Naive B cell (primary cell): ENCODE data around the gene SIGLEC8. TPM values are rescaled to one million over a fixed set of nuclear protein-coding genes. Genes with fewer than 3 reads are reported as not detected.
"Not testable (repeated sequence)": the region's sequence is repeated elsewhere in the genome, so short reads cannot be mapped to it uniquely, and the experiment has no call there.

ENCODE experiments used
- ATAC-seq, 2 donors: fragments of 150-1000 bp; cut with Tn5 transposase; 2 replicates each; pipeline ENCODE4 v1.10.0; 2021; ENCODE audit warnings: low read depth in 2 of 2, mild to moderate bottlenecking in 2 of 2, moderate library complexity in 2 of 2
- DNase-seq: peaks from one replicate; pipeline ENCODE4 v3.0.0; 2022
- H3K27ac Mint-ChIP-seq, 6 donors: one replicate each; pipeline ENCODE4 v1.8.0; 2020 to 2022; ENCODE audit warnings: mild to moderate bottlenecking in 6 of 6, mixed read lengths in 6 of 6, moderate library complexity in 5 of 6, inconsistent platforms in 2 of 6
- H3K27me3 Mint-ChIP-seq, 3 donors: one replicate each; pipeline ENCODE4 v1.8.0; 2021 to 2022; ENCODE audit warnings: mixed read lengths in 3 of 3, mild to moderate bottlenecking in 1 of 3
- H3K36me3 Mint-ChIP-seq, 2 donors: one replicate each; pipeline ENCODE4 v1.8.0; 2020 to 2022; ENCODE audit warnings: mixed read lengths in 2 of 2, inconsistent platforms in 1 of 2, mild to moderate bottlenecking in 1 of 2
- H3K4me1 Mint-ChIP-seq, 3 donors: one replicate each; pipeline ENCODE4 v1.8.0; 2020 to 2022; ENCODE audit warnings: mixed read lengths in 3 of 3, inconsistent platforms in 1 of 3, mild to moderate bottlenecking in 1 of 3, moderate library complexity in 1 of 3
- H3K4me3 Mint-ChIP-seq, 8 donors: one replicate each; pipeline ENCODE4 v1.8.0; 2020 to 2022; ENCODE audit warnings: mild to moderate bottlenecking in 8 of 8, mixed read lengths in 8 of 8, moderate library complexity in 8 of 8, inconsistent platforms in 2 of 8
- H3K9me3 Mint-ChIP-seq, 7 donors: one replicate each; pipeline ENCODE4 v1.8.0; 2020 to 2022; ENCODE audit warnings: mixed read lengths in 7 of 7, mild to moderate bottlenecking in 5 of 7, inconsistent platforms in 2 of 7, moderate library complexity in 1 of 7
- polyA plus RNA-seq, 6 donors: library from polyadenylated mRNA; unstranded; fragments of 300-500 nt; fragmentation: Illumina TruSeq; gene quantifications; one replicate each; pipeline ENCODE4 v1.2.3, GENCODE V29; 2021; ENCODE audit warnings: low read depth in 6 of 6

Gene SIGLEC8
- polyA plus RNA-seq, 6 donors from 2014 or later, result not detected

DNA sequence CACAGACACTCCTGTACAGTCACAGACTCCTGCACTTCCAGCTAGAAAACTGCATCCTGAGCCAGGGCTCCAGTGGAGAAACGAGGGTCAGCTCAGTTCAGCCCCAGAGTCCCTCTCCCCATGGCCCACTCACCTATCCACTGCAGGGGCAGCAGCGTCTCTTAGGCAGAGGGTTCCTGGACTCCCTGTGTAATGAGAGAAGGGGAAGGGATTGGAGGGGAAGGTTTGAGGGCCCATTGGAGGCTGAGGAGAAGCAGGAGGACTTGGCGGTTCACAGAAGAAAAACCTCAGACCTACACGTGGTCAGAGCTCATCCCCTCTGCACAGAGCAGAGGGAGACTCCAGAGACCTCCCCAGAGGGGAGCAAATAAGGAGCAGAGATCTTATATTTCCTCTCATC is 10.9 kb upstream of the SIGLEC8 start:
- ATAC-seq (no peak), DNase-seq (no peak)
- no peak overlapping the region for H3K4me3 Mint-ChIP-seq
- peaks cover 5 to 8% (median 8%) of the 10 kb centered on the region in 3 donors for H3K4me1 Mint-ChIP-seq
- H3K36me3 Mint-ChIP-seq, result no peaks in the 10 kb centered on the region
- peaks cover 0 to under 1% (median 0%) of the 10 kb centered on the region in 7 donors for H3K9me3 Mint-ChIP-seq
- peaks cover 24 to 44% (median 37%) of the 10 kb centered on the region in 3 donors for H3K27me3 Mint-ChIP-seq
- no peak overlapping the region for H3K27ac Mint-ChIP-seq

DNA sequence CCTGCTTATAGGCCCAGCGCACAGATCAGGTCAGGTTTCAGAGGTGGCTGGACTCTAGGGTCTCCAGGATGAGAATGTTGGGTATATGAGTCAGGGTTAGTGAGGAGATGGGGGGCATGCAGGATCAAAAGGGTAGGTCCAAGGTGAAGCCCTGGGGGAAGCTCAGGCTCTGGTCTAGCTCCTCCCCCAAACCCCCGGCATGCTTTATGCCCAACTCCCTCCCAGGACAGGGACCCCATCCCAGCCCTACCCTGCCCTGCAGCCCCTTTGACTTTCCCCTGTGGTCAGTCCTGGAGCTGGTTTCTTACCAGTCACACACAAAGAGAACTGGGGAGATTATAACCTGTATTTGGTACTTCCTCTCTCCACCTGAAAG is 10.3 kb upstream of the SIGLEC8 start:
- Mint-ChIP-seq H3K9me3 (peaks cover 0 to 2% (median 0%) of the 10 kb centered on the region in 7 donors), H3K27me3 (peaks cover 25 to 45% (median 40%) of the 10 kb centered on the region in 3 donors), H3K4me3 (no peak overlapping the region), H3K27ac (no peak overlapping the region), H3K36me3 (no peaks in the 10 kb centered on the region), H3K4me1 (peaks cover 5 to 8% (median 7%) of the 10 kb centered on the region in 3 donors)
- no peak for DNase-seq
- no peak for ATAC-seq

DNA sequence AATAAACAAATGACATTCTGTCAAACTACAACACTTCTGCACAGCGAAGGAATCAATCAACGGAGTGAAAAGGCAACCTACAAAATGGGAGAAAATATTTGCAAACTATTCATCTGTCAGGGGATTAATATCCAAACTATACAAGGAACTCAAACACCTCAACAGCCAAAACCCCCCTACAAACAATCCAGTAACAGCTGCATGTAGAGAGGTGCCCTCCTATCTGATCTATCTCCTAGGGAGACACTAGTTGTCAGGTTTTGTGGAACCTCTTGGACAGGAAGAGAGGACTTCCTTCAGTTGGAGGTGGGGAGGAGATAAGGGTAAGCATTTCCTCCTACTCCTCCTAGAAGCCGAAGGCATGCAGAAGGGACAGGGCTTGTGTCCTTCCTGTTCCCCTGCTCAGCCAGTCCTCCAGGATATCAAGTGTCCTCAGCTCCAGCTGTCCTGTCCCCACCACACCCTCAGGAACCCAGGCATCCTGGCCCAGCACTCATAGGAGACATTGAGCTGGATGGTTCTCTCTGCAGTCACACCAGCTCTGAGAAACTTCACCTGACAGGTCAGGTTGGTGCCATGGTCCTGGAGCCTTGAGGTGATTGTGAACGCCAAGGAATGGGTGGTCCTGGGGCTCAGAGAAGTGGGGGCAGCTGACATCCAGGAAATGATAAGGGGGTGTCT is 9.8 kb upstream of the SIGLEC8 start:
- Mint-ChIP-seq H3K27me3 (peaks cover 24 to 46% (median 40%) of the 10 kb centered on the region in 3 donors), H3K4me1 (peaks cover 3 to 5% (median 5%) of the 10 kb centered on the region in 3 donors), H3K4me3 (no peak overlapping the region), H3K9me3 (peaks cover 0 to 2% (median 0%) of the 10 kb centered on the region in 7 donors), H3K36me3 (no peaks in the 10 kb centered on the region), H3K27ac (peak overlapping the region in 1 of 6 donors; percentile 43)
- no peak for ATAC-seq
- DNase-seq, result no peak

DNA sequence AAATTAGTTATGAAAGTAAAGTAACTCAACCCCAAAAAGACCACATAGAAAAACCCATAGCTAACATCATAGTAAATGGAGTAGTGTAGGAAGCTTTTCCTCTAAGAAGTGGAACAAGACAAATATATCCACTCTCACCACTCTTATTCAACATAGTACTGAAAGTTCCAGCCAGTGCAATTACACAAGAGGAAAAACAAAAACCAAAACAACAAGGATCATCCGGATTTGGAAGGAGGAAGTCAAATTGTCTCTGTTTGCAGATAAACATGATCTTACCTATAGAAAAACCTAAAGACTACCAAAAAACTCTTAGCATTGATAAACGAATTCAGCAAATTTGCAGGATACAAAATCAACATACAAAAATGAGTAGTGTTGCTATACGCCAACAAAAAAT is 8.5 kb upstream of the SIGLEC8 start:
- Mint-ChIP-seq H3K27me3 (peaks cover 25 to 53% (median 46%) of the 10 kb centered on the region in 3 donors), H3K4me1 (peaks cover 0 to 8% (median 0%) of the 10 kb centered on the region in 3 donors), H3K27ac (peak overlapping the region in 1 of 6 donors; percentile 53), H3K36me3 (no peaks in the 10 kb centered on the region), H3K4me3 (no peak overlapping the region), H3K9me3 (peaks cover 0 to 2% (median 0%) of the 10 kb centered on the region in 7 donors)
- DNase-seq, result no peak
- ATAC-seq, result no peak

DNA sequence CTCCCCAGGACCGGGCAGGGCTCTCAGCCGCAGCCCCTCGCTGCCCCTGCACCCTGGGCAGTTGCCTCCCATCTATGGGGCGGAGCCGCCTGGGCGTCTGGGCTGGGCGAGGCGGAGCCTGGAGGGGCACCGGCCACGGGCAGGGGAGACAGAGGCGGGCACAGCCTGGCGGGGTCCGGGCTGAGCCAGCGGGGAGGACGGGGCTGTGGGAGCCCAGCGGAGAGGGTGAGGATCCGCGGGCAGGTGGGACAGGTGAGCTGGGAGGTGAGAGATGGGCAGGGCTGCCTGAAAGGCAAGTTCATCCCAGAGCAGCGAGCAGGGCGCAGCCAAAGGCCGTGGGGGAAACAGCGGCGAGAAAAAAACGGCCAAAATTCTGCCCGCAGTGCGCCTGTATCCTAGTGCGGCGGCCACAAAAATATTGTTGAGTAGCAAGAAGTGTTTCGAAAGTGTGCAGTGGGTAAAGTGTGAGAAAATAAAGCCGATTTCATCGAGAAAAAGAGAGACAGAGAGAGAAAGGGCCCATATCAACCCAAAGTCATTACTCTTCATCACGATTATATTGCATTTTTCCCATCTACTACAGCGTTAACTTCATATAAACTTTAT is 5.8 kb upstream of the SIGLEC8 start:
- not testable (repeated sequence) for H3K36me3 Mint-ChIP-seq, H3K9me3 Mint-ChIP-seq, DNase-seq, H3K4me3 Mint-ChIP-seq, H3K27ac Mint-ChIP-seq, ATAC-seq
- Mint-ChIP-seq H3K4me1 (peaks cover 3 to 19% (median 9%) of the 10 kb centered on the region in 3 donors), H3K27me3 (peaks cover 33 to 67% (median 47%) of the 10 kb centered on the region in 3 donors)

DNA sequence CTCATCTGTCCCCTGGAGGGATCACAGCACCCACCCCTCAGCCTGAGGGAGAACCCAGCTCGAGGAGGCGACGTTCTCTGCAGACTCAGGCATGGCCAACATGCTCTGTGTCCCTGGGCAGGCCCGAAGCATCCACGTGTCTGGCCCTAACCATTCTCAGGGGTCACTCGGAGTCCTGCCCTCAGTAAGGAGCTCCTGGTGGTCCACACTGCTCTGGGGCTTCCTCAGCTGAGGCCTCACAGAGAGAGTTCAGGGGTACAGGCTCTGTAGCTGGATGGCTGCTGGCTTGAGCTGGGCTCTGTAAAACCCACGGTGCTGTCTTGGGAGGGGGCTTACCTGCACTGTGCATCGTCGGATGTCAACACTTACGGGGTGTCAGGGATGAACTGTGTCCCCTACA is 4.4 kb upstream of the SIGLEC8 start:
- H3K27me3 Mint-ChIP-seq, result peaks cover 37 to 80% (median 60%) of the 10 kb centered on the region in 3 donors

DNA sequence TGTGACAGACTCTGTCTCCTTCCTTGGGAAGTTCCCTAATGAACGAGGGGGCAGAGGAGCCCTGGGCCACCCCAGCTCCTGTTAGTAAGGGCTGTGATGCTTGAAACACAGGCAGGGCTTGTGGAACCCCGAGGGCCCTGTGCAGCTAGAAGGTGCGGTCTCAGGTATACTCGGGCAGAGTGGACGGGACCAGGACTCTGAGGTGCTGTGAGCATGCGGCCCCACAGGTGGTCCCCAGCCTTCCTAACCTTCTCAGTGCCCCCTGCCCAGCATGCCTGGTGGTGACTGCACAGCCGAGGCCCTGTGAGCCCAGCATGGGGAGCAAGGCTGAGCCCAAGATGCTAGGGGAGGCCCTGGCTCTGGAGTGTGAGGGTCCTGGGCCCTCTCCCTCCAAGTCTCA is 4.0 kb upstream of the SIGLEC8 start:
- H3K4me3 Mint-ChIP-seq, result no peak overlapping the region
- H3K4me1 Mint-ChIP-seq, result peaks cover 3 to 19% (median 9%) of the 10 kb centered on the region in 3 donors
- ATAC-seq, result no peak
- H3K27me3 Mint-ChIP-seq, result peaks cover 38 to 80% (median 63%) of the 10 kb centered on the region in 3 donors
- DNase-seq, result no peak
- H3K27ac Mint-ChIP-seq, result no peak overlapping the region
- no peaks in the 10 kb centered on the region for H3K36me3 Mint-ChIP-seq
- peaks cover 0 to 3% (median 0%) of the 10 kb centered on the region in 7 donors for H3K9me3 Mint-ChIP-seq

More for the DNA sequence above, 4.4 kb upstream of the SIGLEC8 start:
- Mint-ChIP-seq H3K9me3 (peaks cover 0 to 3% (median 0%) of the 10 kb centered on the region in 7 donors), H3K36me3 (no peaks in the 10 kb centered on the region), H3K27ac (no peak overlapping the region), H3K4me3 (no peak overlapping the region), H3K4me1 (peaks cover 3 to 19% (median 9%) of the 10 kb centered on the region in 3 donors)
- no peak for DNase-seq
- ATAC-seq, result no peak

DNA sequence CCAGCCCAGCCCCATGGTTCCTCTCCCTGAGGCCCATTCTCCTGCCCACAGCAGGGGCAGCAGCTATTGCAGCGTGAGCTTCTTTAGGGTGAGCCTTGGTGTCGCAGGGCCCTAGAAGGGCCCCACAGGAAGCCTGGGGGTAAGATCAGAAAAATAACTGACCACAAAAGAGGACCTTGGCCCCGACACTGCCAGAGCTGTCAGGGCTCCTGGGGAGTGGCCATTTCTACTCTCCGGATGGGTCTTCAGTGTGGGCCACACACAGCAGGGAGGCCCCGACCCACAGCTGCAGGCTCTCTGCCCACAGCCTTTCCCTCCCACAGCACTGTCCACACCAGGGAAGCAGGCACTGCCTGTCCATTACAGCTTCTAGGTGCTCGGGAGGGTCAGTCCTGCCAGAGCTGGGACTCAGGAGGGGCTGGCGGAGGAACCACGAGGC is 3.5 kb upstream of the SIGLEC8 start:
- no peaks in the 10 kb centered on the region for H3K36me3 Mint-ChIP-seq
- H3K27me3 Mint-ChIP-seq, result peaks cover 35 to 84% (median 63%) of the 10 kb centered on the region in 3 donors
- H3K27ac Mint-ChIP-seq, result no peak overlapping the region
- H3K9me3 Mint-ChIP-seq, result peaks cover 0 to 3% (median 0%) of the 10 kb centered on the region in 7 donors
- DNase-seq, result no peak
- no peak for ATAC-seq
- peaks cover 3 to 19% (median 9%) of the 10 kb centered on the region in 3 donors for H3K4me1 Mint-ChIP-seq
- H3K4me3 Mint-ChIP-seq, result no peak overlapping the region

DNA sequence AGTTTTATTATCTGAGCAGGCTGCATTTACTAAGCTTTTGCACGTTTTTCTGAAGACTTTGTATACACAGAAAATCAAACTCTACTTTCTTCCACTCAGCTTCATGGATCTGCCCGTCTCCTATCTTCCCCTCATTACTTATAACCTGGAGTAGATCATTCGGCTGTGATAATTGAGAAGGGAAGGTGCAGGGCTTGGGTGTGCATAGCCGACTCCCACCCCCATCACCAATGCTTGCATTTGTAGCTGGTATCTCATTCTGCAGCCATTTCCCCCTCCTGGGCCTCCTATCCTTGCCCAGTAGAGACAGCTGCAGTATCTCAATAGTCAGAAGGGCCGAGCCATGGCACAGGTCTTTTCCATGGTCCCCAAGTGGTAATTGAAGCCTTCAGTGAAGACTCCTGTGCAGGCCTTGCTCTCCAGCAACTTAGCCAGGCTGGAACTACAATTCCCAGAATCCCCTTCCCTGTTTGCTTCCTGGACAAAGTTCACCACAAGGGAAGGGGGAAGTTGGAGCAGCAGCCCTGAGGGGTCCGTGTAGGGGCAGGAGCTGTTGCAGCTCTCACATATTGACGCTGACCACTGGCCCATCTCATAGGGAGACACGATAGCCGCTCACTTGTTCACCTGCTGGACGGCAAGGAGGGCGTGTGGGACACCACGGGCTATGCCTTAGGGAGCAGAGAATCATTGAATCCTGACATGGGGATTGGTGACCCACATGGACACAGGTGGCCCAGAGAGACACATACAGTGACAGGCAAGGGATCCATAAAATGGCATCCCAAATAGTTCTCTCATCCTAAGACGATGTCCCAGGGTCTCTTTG is 2.1 kb upstream of the SIGLEC8 start:
- Mint-ChIP-seq H3K27ac (no peak overlapping the region), H3K36me3 (no peaks in the 10 kb centered on the region), H3K9me3 (peaks cover 0 to 3% (median 0%) of the 10 kb centered on the region in 7 donors), H3K4me1 (peaks cover 3 to 19% (median 9%) of the 10 kb centered on the region in 3 donors), H3K4me3 (peak overlapping the region in 3 of 8 donors; percentile 43 to 47 (median 45)), H3K27me3 (peaks cover 31 to 75% (median 56%) of the 10 kb centered on the region in 3 donors)
- no peak for ATAC-seq
- no peak for DNase-seq

DNA sequence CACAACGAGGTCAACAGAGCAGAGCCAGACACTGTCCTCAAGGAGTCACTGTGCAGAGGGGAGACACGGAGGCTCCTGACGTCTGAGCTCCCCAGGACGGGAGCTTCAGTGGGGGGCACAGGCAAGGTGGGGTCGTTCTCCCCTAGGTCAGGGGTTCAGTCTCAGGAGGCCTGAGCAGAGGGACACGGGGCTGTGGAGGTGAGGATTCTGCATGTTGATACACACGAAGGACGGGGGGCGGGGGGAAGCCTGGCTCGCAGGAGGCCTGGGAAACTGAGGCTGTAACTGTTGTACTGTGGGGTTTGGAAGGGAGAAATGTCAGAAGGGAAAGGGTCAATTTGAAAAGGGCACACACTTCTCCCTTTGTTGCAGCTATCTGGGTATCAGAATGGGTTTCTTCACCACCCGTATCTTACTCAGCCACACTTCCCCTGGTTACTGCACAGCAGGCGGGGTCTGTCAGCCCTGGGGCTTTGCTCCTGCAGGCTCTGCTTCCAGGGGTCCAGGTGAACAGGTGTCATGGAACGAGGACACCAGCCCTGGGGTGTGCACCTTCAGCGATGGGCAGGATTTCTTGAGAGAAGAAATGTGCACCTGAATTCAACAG is 748 bp upstream of the SIGLEC8 start:
- Mint-ChIP-seq H3K4me1 (peaks cover 3 to 19% (median 9%) of the 10 kb centered on the region in 3 donors), H3K36me3 (no peaks in the 10 kb centered on the region)

DNA sequence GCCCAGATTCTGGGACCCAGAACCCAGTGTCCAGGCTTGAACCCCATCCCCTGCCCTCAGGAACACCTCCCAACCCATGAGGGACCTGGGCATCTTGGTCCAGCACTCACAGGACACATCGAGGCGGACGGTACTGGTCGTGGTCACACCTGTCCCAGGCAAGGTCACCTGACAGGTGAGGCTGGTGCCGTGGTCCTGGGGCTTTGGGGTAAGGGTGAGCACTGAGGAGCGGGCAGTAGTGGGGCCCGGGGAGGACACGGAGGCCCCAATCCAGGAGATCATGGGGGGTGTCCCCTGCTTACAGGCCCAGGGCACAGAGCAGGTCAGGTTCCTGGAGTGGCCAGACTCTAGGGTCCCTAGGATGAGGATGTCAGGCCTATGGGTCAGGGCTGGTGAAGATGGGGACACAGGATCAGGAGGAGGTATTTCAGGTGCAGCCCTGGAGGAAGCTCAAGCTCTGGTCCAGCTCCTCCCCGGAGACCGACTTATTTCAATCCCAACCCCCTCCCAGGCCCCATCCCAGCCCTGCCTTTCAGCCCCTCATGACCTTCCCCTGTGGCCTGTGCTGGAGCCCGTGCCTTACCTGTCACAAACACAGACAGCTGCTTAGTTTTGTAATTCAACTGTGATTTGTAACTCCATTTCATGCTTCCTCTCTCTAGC is 772 bp downstream of the SIGLEC8 start:
- H3K36me3 Mint-ChIP-seq, result no peaks in the 10 kb centered on the region
- H3K27ac Mint-ChIP-seq, result peak overlapping the region in 1 of 6 donors; percentile 86
- H3K4me1 Mint-ChIP-seq, result peaks cover 3 to 11% (median 9%) of the 10 kb centered on the region in 3 donors
- no peak overlapping the region for H3K4me3 Mint-ChIP-seq
- ATAC-seq (no peak), DNase-seq (no peak)
- peaks cover 29 to 63% (median 43%) of the 10 kb centered on the region in 3 donors for H3K27me3 Mint-ChIP-seq
- H3K9me3 Mint-ChIP-seq, result peaks cover 0 to 3% (median 0%) of the 10 kb centered on the region in 7 donors

More for the DNA sequence above, 748 bp upstream of the SIGLEC8 start:
- Mint-ChIP-seq H3K4me3 (peak overlapping the region in 1 of 8 donors; percentile 20), H3K9me3 (peaks cover 0 to 3% (median 0%) of the 10 kb centered on the region in 7 donors), H3K27ac (no peak overlapping the region), H3K27me3 (peaks cover 29 to 68% (median 45%) of the 10 kb centered on the region in 3 donors)
- ATAC-seq (no peak), DNase-seq (no peak)

DNA sequence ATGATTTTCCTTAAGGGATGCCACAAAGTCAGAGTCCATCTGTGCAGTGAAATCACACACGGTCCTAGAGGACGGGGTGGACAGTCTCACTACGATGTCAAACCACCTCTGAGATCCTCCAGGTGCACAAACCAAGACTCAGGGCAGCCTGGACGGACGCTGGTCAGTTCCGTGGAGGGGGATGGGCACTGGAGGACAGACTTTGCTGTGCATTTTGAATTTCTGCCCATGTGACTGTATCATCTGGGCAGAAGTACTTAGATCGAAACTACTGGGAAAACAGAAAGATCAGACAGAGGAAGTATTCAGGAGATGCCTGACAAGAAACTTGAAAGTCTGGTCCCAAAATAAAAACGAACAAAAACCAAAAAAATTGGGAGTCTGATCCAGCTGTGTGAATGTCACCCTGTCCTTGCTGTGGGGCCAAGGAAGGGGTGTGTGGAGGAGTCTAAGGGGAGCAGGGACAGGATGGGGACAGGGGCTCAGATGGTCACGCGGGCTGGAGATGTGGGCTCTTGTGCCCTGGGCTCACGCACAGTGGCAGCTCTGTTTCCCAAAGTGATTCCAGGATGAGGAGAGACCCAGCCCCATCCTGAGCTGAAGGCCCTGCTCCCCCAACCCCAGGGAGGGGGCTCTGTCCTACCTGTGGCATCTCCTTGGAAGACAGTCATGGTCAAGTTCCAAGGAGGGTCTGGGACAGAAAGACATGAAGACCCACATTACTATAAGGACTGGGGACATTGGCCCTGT is 1.5 kb downstream of the SIGLEC8 start:
- Mint-ChIP-seq H3K27ac (no peak overlapping the region), H3K9me3 (peaks cover 0 to 3% (median 0%) of the 10 kb centered on the region in 7 donors), H3K36me3 (no peaks in the 10 kb centered on the region), H3K4me1 (peaks cover 3 to 11% (median 9%) of the 10 kb centered on the region in 3 donors), H3K4me3 (no peak overlapping the region), H3K27me3 (peaks cover 33 to 63% (median 43%) of the 10 kb centered on the region in 3 donors)
- no peak for DNase-seq
- ATAC-seq, result no peak
